Type B pancreatic cell (in vitro differentiated cells): ENCODE measurements around the gene ALPI. TPM values are rescaled to one million over a fixed set of nuclear protein-coding genes. Genes with fewer than 3 reads are reported as not detected.

Experiments used
- DNase-seq: peaks from one replicate; pipeline ENCODE4 v3.0.0; 2021; ENCODE audit warnings: mixed read lengths; ENCODE audit not compliant: unreplicated experiment; ENCODE audit errors: extremely low spot score
- H3K27ac Mint-ChIP-seq: 2 replicates; pipeline ENCODE4 v1.8.0; 2021; ENCODE audit warnings: mild to moderate bottlenecking, mixed read lengths
- H3K27me3 Mint-ChIP-seq: 2 replicates; pipeline ENCODE4 v1.8.0; 2021; ENCODE audit warnings: mixed read lengths
- H3K36me3 Mint-ChIP-seq: 2 replicates; pipeline ENCODE4 v1.8.0; 2021; ENCODE audit warnings: mixed read lengths
- H3K4me1 Mint-ChIP-seq: one replicate; pipeline ENCODE4 v1.8.0; 2021; ENCODE audit warnings: mixed read lengths; ENCODE audit not compliant: unreplicated experiment
- H3K4me3 Mint-ChIP-seq: 2 replicates; pipeline ENCODE4 v1.8.0; 2021; ENCODE audit warnings: mild to moderate bottlenecking, mixed read lengths
- H3K9me3 Mint-ChIP-seq: 2 replicates; pipeline ENCODE4 v1.8.0; 2021; ENCODE audit warnings: mixed read lengths
- CTCF ChIP-seq: fragments of 200-600 bp; sonication (generic); conservative IDR thresholded peaks from 2 replicates; pipeline ENCODE4 v1.5.0; 2021; ENCODE audit warnings: antibody characterized with exemption, mild to moderate bottlenecking
- total RNA-seq: library from RNA; stranded (reverse); gene quantifications from 2 replicates; pipeline ENCODE4 v1.2.1, GENCODE V29; 2021; ENCODE audit warnings: low replicate concordance

ALPI gene
- total RNA-seq, 1 donor from 2014 or later = 1.5 TPM

GRCh38 chr2:232411901-232412629 is 43.9 kb upstream of the ALPI start:
- Mint-ChIP-seq H3K9me3 (no peaks in the 10 kb centered on the region), H3K36me3 (no peaks in the 10 kb centered on the region), H3K4me3 (no peak overlapping the region), H3K27ac (no peak overlapping the region), H3K4me1 (no peaks in the 10 kb centered on the region), H3K27me3 (peaks cover 57% of the 10 kb centered on the region)
- DNase-seq = no peak
- no peak for TF ChIP-seq CTCF

- Mint-ChIP-seq H3K9me3 (no peaks in the 10 kb centered on the region), H3K4me3 (no peak overlapping the region), H3K27me3 (peaks cover 66% of the 10 kb centered on the region), H3K36me3 (no peaks in the 10 kb centered on the region), H3K27ac (no peak overlapping the region), H3K4me1 (no peaks in the 10 kb centered on the region)
- no peak for TF ChIP-seq CTCF
- DNase-seq = no peak
Measured at GRCh38 chr2:232412986-232413385, 43.0 kb upstream of the ALPI start.

- no peaks in the 10 kb centered on the region for H3K36me3 Mint-ChIP-seq
- no peaks in the 10 kb centered on the region for H3K9me3 Mint-ChIP-seq
- TF ChIP-seq CTCF = no peak
- DNase-seq = no peak
- peaks cover 86% of the 10 kb centered on the region for H3K27me3 Mint-ChIP-seq
- peaks cover 4% of the 10 kb centered on the region for H3K4me1 Mint-ChIP-seq
- no peak overlapping the region for H3K4me3 Mint-ChIP-seq
- no peak overlapping the region for H3K27ac Mint-ChIP-seq
Measured at GRCh38 chr2:232415138-232415690, 40.7 kb upstream of the ALPI start.

- DNase-seq = no peak
Measured at GRCh38 chr2:232415736-232416520, 40.0 kb upstream of the ALPI start.

More at GRCh38 chr2:232415736-232416520, 40.0 kb upstream of the ALPI start:
- TF ChIP-seq CTCF = no peak
- Mint-ChIP-seq H3K27me3 (peaks cover 85% of the 10 kb centered on the region), H3K9me3 (no peaks in the 10 kb centered on the region), H3K27ac (no peak overlapping the region), H3K36me3 (no peaks in the 10 kb centered on the region), H3K4me1 (peaks cover 4% of the 10 kb centered on the region), H3K4me3 (no peak overlapping the region)
